D721Med (cell line): ENCODE results near the gene SARS1.

Experiments
- DNase-seq: peaks from one replicate; pipeline ENCODE4 v3.0.0; 2011; ENCODE audit warnings: low spot score; ENCODE audit not compliant: insufficient read length
- FAIRE-seq: peaks from 2 replicates; lab custom pipeline; 2011; peaks lifted over from hg19 to GRCh38; lab: Jason Lieb, UNC
- TF ChIP-seq, protein P1 (sequence below): IDR thresholded peaks from 2 replicates; pipeline ENCODE4 v1.5.1; 2012; ENCODE audit warnings: mild to moderate bottlenecking, control low read depth; ENCODE audit not compliant: insufficient read depth; ENCODE audit errors: missing control alignments

Gene SARS1

GRCh38 chr1:109272831-109273547 lies 59.3 kb downstream of the SARS1 start:
- DNase-seq (no peak), FAIRE-seq (no peak)
- TF ChIP-seq, protein P1, sequence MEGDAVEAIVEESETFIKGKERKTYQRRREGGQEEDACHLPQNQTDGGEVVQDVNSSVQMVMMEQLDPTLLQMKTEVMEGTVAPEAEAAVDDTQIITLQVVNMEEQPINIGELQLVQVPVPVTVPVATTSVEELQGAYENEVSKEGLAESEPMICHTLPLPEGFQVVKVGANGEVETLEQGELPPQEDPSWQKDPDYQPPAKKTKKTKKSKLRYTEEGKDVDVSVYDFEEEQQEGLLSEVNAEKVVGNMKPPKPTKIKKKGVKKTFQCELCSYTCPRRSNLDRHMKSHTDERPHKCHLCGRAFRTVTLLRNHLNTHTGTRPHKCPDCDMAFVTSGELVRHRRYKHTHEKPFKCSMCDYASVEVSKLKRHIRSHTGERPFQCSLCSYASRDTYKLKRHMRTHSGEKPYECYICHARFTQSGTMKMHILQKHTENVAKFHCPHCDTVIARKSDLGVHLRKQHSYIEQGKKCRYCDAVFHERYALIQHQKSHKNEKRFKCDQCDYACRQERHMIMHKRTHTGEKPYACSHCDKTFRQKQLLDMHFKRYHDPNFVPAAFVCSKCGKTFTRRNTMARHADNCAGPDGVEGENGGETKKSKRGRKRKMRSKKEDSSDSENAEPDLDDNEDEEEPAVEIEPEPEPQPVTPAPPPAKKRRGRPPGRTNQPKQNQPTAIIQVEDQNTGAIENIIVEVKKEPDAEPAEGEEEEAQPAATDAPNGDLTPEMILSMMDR, result no peak

DNA sequence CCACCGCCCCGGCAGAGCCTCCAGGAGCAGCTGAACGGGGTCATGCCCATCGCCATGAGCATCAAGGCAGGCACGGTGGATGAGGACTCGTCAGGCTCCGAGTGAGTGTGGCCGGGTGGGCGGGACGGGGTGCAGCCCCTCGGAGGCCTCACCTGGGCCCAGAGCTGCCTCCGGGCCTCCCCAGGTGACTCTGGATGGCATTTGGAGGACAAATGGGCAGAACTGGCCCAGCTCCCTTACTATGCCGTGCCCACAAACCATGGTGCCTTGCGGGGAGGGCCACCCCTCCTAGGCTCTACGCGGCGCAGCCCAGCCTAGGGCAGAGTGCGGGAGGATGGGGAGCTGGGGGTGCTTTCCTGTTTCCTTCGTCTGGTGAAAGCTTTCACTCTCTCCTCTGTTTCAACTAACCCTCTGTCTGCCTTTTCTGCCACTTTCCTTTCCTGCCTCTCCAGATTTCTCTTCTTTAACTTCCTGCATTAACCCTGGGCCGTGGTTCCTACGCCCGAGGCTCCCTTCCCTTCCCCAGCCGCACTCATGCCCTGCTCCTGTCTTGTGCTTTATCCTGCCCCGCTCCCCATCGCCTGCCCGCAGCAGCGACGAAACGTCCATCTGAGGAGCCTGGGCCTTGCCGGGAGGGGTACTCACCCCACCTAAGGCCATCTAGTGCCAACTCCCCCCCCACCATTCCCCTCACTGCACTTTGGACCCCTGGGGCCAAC lies 60.0 kb downstream of the SARS1 start:
- TF ChIP-seq, protein P1, result no peak
- DNase-seq (no peak), FAIRE-seq (no peak)

DNA sequence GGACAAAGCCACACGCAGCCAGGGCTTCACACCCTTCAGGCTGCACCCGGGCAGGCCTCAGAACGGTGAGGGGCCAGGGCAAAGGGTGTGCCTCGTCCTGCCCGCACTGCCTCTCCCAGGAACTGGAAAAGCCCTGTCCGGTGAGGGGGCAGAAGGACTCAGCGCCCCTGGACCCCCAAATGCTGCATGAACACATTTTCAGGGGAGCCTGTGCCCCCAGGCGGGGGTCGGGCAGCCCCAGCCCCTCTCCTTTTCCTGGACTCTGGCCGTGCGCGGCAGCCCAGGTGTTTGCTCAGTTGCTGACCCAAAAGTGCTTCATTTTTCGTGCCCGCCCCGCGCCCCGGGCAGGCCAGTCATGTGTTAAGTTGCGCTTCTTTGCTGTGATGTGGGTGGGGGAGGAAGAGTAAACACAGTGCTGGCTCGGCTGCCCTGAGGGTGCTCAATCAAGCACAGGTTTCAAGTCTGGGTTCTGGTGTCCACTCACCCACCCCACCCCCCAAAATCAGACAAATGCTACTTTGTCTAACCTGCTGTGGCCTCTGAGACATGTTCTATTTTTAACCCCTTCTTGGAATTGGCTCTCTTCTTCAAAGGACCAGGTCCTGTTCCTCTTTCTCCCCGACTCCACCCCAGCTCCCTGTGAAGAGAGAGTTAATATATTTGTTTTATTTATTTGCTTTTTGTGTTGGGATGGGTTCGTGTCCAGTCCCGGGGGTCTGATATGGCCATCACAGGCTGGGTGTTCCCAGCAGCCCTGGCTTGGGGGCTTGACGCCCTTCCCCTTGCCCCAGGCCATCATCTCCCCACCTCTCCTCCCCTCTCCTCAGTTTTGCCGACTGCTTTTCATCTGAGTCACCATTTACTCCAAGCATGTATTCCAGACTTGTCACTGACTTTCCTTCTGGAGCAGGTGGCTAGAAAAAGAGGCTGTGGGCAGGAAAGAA lies 61.1 kb downstream of the SARS1 start:
- DNase-seq, result no peak
- FAIRE-seq, result no peak
- TF ChIP-seq, protein P1, result no peak

- TF ChIP-seq, protein P1, result no peak
- DNase-seq (no peak), FAIRE-seq (no peak)
Observed at GRCh38 chr1:109275706-109276345, 62.1 kb downstream of the SARS1 start.

- DNase-seq (peak; percentile 88), FAIRE-seq (no peak)
- TF ChIP-seq, protein P1, result peak; percentile 95
Observed at GRCh38 chr1:109277434-109278204, 63.9 kb downstream of the SARS1 start.

GRCh38 chr1:109279615-109280278 lies 66.0 kb downstream of the SARS1 start:
- TF ChIP-seq, protein P1, result no peak
- FAIRE-seq (no peak), DNase-seq (no peak)
